Renal pelvis (tissue), 4 donors: Measurements from ENCODE around the gene STX17. TPM values are rescaled to one million over a fixed set of nuclear protein-coding genes. Genes with fewer than 3 reads are reported as not detected.
A peak's percentile ranks its signal among the peaks of the same experiment; 100 is the strongest.

Source experiments
- DNase-seq: peaks from one replicate; pipeline ENCODE4 v3.0.0-alpha.2; 2013
- polyA plus RNA-seq, 3 donors: library from polyadenylated mRNA; unstranded; fragments of 120-200 nt; gene quantifications; one replicate each; pipeline ENCODE4 v1.2.1, GENCODE V29; 2013; ENCODE audit not compliant: insufficient read length in 3 of 3

Gene STX17
- polyA plus RNA-seq, 3 donors, result 22.9 to 37.3 (median 35.2) TPM

GRCh38 chr9:99895510-99895909 lies 10.9 kb upstream of the STX17 start:
- DNase-seq, result no peak

GRCh38 chr9:99896119-99896518 lies 10.3 kb upstream of the STX17 start:
- DNase-seq, result no peak

- DNase-seq, result no peak
These were observed 3.1 kb upstream of the STX17 start for GRCh38 chr9:99903393-99903792.

DNA sequence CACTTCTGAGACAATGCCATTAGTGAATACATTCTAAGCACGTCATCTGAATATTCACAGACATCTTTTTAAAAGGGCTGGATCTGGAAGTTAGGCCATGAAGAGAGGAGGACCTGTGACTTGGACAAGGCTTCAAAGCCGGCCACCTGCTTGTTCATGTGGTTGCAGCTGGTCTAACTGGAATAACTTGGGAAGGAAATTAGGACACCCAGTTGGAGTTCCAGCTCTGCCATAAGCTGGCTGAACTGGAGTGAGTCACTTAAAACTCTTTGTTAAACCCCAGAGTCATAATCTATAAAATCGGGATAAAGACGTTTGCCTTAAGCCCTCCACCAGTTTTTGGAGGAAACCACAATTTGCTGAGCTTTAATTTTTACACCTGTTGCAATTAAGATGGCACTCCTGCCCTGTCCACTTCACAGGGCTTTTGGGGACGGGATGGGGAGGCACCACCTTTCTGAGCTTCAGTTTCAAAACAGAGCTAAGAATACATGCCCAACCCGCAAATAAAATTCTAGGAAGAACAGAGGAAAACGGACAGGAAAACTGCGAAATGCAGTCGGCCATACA lies 536 bp upstream of the STX17 start:
- peak; percentile 0 for DNase-seq

DNA sequence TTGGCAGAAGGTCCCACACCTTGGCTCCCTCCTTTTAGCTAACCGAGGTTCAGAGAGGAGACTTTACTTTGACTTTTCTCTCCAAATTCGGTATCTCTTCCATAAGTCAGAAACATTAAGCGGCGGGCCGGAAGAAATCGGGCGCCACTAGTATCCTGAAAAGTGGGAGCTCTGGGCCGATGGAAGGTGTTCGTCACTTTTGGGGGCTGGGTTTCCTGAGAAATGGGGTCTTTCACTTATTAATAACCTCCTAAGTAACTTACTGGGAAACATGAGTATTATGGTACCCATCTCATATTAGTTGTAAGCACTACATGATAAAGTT lies 716 bp downstream of the STX17 start:
- DNase-seq, result no peak

GRCh38 chr9:99911600-99911999 lies 5.1 kb downstream of the STX17 start:
- DNase-seq, result no peak

DNA sequence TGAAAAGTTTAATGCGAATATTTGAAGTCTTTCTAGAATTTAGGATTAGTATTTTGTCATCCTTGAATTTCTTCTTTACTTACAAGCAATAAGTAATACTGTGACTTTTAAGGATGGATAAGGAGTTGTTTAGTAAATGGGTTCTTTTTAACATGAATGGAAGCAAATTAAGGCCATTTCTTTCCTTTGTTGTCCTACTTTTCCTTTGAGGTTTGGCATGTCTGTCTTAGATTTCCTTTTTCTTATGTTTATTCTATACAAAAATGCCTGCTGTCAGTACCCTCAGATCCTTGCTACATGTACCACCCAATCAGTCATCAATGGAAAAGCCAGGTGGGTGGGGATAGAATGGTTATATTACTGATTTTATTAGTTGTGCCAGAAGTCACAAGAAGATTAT lies 10.2 kb downstream of the STX17 start:
- no peak for DNase-seq

DNA sequence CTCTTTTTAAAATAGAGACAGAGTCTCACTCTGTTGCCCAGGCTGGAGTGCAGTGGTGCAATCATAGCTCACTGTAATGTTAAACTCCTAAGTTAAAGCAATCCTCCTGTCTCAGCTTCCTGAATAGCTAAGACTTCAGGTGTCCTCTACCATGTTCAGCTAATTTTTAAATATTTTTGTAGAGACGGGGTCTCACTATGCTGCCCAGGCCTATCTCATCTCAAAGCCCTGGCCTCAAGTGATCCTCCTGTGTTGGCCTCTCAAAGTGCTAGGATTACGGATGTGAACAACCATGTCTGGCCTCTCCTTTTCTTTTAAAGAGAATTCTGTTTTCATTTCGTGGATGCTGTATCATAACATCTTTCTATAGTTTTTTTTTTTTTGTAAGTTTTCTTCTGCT lies 11.7 kb downstream of the STX17 start:
- DNase-seq, result no peak

- no peak for DNase-seq
These were observed 13.5 kb downstream of the STX17 start for GRCh38 chr9:99919930-99920329.

GRCh38 chr9:99921875-99922710 lies 15.6 kb downstream of the STX17 start:
- no peak for DNase-seq

- no peak for DNase-seq
These were observed 16.2 kb downstream of the STX17 start for GRCh38 chr9:99922711-99923030.

DNA sequence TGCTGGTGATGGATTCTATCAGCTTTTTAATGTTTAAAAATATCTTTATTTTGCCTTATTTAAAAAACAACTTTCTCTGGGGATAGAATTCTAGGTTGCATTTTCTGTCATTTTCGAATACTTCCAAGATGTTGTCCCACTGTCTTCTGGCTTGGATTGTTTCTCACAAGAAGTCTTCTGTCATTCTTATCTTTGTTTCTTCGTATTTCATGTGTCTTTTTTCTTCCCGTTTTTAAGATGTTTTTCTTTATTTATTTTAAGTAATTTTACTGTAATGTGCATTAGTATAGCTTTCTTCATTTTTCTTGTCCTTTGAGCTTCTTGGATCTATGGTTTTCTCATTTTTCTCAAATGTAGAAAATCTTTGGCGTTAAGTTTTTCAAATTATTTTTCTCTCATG lies 19.1 kb downstream of the STX17 start:
- DNase-seq, result no peak

GRCh38 chr9:99929652-99930051 lies 23.2 kb downstream of the STX17 start:
- DNase-seq, result no peak

DNA sequence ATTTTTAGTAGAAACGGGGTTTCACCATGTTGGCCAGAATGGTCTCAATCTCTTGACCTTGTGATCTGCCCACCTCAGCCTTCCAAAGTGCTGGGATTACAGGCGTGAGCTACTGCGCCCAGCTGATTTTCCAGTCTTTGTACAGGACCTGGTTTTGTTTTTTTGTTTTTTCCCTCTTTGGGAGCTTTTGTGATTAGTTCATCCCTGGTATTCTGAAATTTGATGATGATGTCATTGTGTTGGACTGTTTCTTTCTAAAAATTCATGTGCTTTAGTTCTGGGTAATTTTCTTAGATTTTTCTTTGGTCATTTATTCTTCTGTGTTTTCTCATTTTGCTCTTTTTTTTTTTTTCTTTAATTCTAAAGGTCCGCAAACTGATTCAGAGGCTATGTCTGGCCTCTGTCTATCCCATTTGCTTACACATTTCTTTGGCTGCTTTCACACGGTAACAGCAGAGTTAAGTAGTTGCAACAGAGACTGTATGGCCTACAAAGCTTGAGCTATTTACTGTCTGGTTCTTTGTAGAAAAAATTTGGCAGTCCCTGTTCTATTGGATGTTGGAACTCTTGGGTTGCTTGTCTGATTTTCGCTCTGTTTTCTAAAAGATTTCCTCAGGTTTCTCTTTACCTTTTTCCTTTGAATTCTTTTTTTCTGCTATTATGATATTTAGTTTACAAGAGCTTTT lies 24.8 kb downstream of the STX17 start:
- no peak for DNase-seq

DNA sequence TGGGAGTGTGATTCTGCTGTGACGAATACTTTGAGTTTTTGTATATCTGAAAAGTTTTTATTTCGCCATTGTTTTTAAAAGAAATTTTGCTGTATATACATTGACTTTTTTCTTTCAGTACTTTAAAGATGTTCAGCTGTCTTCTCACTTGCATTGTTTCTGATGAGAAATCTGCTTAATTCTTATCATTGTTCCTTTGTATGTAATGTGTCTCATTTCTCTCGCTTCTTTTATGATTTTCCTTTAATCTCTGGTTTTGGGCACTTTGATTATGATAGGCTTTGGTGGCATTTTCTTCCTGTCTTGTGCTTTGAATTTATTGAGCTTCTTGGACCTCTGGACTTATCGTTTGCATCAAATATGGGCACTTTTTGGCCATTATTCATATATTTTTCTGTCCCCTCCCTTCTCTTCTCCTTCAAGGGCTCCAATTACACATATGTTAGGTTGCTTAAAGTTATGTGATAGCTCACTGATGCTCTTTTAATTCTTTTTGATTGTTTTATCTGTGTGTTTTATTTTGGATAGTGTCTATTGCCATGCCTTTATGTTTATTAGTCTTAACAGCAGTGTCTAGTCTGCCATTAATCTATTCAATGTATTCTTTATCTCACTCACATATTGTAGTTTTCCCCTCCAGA lies 30.6 kb downstream of the STX17 start:
- no peak for DNase-seq

GRCh38 chr9:99947395-99947794 lies 40.9 kb downstream of the STX17 start:
- DNase-seq, result no peak

GRCh38 chr9:99948482-99948881 lies 42.0 kb downstream of the STX17 start:
- no peak for DNase-seq

GRCh38 chr9:99948896-99949295 lies 42.4 kb downstream of the STX17 start:
- DNase-seq, result no peak

- no peak for DNase-seq
These were observed 47.5 kb downstream of the STX17 start for GRCh38 chr9:99953861-99954507.

- no peak for DNase-seq
These were observed 48.4 kb downstream of the STX17 start for GRCh38 chr9:99954819-99955218.

DNA sequence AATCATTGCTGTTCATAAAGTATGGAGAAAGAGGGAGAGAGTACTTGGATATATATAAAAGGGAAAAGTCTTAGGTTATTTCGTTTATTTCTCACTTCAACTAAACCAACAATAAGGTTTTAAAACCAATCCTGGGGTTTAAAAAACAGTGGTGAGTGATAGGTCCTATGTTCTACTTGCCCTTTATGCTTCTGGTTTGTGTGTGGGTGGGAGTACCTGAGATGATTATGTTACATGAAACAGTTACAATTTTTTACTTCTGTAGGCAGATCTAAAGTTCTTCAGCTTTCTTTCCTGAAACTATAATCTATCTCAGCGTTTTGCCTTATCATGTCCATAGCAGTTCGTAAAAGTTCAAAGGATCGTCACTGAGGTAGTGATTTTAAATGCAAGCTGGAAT lies 49.2 kb downstream of the STX17 start:
- no peak for DNase-seq

DNA sequence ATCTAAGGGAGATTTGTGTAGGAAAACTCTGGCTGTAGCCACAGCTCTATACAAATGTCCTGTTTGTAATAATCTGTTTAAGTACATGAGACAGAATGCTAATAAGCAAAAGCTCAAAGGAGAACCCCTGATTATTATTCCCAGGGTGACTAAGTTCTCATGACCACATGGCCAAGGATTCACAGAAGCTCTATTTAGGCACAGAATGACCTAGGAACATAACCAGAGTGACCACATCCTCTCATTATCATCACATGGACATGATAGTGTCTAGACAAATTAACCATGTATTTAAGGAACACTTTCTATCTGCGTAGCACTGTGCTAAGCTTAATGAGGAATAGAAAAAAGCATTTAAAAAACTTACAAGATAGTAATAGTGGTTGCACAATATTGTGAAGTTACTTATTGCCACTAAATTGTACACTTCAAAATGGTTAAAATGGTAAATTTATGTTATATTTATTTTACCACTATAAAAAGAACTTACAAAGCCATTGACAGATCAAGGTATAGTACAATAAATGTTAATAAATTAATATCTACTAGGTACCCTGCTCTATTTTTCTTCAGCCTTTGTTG lies 56.3 kb downstream of the STX17 start:
- DNase-seq, result no peak
